NCI-H1417 treated with DMSO at 0.1 percent for 48 hours (cell line): ENCODE results near the gene ACTN4.

Source experiments
- DNase-seq: peaks from one replicate; lab custom pipeline; 2025; lab: John Stamatoyannopoulos, UW

ACTN4 gene

DNA sequence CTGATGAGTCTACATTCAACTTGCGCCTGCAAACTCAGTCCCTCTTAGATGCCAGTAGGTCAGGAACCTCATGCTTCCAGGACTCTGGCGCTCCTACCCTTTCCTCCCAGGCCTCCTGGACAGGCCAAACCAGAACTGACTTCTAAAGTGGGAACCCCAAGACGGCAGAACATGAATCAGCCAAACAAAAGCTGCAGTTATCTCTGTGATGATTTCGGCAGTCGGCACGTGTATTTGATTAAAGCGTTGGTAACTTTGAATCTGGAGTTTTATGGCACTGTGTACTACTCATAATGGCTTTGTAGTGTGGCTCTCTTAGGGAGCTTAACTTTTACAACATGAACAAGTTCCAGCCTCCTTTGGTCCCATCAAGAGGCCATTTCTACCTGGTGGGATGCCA lies 13.7 kb downstream of the ACTN4 start:
- no peak for DNase-seq

DNA sequence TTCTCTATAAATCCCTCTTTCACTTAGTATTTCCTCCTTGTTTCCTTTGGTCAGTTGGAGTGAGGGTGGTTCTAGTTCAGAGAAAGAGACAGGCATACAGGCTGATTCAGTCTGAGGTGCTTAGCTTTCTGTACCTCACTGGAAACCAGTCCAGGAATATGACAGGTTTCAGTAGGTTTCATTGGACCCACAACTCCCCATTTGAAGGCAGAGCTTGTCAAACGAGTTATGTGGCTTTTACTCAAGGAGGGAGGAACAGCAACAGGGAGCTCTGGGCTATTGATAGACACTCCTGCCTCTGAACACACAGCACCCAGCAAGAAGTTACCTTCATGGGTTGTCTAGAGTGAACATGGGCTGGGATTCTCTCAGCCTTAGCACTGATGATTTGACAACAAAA lies 14.5 kb downstream of the ACTN4 start:
- no peak for DNase-seq

DNA sequence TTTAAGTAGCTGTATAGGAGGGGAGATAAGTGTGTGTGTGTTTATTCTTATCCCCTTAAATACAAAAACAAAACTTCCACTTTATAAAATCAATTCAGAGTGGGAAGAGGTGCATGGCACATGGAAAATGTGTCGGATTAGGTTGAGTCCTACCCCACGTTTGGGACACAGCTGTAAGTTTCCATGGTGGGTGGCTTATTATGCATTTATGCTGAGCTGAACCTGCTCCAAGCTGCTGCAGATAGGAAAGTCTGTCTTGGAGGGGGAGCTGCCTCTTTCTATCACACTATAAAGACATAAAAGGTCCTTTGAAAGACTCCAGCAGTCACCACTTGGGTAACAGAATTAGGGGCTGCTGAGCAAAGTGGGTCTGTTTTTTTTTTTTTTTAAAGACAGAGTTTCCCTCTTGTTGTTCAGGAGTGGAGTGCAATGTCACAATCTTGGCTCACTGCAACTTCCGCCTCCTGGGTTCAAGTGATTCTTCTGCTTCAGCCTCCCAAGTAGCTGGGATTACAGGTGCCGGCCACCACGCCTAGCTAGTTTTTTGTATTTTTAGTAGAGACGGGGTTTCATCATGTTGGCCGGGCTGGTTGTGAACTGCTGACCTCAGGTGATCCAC lies 15.2 kb downstream of the ACTN4 start:
- no peak for DNase-seq

DNA sequence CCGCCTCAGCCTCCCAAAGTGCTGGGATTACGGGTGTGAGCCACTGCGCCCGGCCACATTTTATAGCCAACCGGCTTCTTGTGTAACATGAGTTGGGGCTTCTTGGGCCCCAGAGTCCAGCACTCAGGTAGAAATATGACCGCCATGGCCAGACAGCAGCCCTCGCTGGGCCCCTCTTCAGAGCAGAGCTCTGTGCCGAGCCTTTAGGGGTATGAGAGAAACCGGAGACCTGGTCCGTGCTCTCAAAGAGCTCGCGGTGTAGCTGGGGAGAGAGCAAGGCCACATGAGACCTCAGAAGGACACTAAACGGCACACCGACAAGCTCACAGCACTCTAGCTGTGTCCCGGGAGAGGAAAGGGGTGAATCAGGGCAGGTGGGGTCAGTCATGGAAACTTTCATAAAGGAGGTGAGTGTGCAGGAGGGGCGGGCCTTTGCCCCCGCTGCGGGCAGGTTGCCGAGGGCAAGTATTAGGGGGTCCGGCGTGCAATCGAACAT lies 15.8 kb downstream of the ACTN4 start:
- DNase-seq, result no peak

DNA sequence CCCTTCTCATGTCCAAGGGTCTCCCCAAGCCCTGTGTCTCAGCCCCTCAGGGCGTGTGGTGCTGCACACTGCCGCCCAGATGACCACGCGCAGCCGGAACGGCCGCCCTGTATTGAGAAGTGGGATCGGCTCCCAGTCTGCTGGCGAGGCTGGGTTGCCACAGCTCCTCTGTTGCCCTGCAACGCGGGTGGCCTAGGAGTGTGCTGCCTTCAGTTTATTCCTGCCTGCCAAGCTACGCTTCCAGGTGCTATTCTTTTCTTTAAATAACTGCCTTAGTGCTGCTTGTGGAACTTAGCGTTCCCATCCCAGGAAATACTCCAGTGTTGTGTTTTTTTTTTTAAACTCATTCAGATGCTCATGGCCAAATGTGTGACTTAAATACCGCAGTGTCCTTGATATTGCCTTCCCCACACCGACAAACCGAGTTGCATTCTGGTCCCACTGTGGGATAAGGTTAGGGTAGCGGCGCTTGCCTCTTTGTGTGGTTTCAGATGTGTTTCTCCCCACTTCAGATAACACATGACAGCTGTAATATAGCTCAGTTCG lies 16.6 kb downstream of the ACTN4 start:
- DNase-seq, result no peak

DNA sequence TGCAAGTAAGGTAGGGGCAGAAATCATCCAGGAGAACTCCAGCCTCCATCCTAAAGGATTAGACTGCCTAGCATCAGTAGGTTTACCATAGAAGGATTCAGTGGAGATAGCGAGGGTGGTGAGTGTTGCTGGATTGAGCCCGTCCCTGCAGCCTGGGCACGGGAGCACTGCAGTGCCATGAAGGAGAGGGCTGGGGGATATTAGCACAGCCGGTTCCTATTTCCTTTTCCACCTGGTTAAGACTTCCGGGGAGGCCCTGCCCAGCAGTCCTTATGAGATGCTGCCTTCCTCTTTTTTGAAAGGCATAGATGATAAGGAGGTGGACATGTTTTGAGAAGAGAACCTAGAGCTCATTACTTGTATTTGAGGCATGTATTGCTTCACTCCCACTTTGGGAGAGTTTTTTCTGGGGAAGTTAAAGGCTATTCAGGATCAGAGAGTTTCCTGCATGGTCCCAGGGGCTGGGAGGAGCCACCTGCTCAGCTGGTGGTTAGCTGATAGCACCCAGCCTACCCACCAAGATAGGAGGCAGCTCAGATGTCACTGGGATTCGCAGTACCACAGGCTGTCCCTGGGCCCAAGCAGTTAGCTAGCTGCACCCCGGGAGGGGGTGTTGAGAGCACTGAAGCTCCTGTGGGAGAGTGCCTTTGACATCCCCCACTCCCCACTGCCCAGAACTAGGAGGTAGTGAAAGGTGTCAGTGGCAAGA lies 17.2 kb downstream of the ACTN4 start:
- no peak for DNase-seq

DNA sequence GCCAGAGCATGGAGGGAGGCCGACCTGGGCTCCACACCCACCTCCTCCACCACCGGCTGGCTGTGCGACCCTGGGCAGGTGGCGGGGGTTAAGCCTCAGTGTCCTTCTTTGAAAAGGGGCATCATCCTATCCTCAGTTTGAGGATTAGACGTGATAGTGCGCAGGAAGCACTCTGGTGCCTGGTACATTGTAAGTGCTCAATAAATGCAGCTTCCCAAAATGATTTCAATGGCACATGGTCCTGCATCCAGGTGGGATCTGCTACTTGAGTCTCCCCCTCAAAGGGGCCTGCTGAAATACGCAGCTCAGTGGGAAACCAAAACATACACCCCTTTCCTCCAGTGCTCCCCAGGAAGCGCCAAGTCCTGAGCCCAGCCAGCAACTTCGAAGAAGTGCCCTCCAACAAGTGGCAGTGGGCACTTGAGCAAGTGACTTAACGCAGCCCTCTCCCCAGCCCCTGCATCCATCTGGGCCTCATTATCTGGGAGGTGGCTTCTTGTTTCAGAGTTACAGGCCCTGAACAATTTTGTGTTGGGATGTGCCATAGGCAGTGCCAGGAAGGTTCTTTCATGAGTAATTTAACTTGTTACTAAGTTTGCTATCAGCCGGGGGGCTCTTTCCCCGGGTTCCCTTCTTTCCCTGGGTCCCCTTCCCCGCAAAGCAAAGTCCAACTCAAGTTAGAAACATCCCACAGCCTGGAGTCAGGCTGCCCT lies 17.9 kb downstream of the ACTN4 start:
- DNase-seq, result no peak

DNA sequence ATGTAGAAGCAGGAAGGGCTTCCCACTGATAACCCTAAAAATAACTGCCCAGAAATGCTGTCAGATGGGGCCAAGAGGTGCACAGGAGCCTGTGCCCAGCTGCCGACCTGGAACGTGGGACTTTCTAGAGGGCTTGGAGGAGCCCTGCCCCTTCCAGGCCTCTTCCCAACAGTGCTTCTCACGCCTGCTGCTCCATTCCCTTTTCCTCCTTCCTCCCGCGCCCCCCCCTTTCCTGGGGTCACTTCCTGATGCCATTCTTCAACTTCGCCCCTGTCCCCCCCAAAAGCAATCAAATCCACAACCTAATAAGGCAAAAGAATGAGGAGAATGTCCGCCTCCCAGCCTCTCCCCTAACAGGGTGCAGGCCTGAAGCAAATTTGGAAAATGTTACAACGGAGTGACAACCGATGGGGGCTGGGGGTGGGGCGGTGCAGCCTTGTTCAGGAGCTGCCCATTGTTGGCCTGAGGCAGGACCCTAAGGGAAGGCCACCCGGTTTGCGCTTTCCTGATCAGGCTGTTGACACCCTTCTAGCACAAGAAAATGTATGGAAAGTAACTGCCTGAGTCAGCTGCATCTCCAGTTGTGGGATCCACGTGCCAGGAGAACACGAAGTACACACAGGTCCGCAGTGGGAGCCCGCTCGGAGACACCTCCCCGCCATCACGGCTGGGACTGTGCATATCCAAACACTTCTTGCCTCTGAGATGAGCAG lies 18.7 kb downstream of the ACTN4 start:
- DNase-seq, result no peak

DNA sequence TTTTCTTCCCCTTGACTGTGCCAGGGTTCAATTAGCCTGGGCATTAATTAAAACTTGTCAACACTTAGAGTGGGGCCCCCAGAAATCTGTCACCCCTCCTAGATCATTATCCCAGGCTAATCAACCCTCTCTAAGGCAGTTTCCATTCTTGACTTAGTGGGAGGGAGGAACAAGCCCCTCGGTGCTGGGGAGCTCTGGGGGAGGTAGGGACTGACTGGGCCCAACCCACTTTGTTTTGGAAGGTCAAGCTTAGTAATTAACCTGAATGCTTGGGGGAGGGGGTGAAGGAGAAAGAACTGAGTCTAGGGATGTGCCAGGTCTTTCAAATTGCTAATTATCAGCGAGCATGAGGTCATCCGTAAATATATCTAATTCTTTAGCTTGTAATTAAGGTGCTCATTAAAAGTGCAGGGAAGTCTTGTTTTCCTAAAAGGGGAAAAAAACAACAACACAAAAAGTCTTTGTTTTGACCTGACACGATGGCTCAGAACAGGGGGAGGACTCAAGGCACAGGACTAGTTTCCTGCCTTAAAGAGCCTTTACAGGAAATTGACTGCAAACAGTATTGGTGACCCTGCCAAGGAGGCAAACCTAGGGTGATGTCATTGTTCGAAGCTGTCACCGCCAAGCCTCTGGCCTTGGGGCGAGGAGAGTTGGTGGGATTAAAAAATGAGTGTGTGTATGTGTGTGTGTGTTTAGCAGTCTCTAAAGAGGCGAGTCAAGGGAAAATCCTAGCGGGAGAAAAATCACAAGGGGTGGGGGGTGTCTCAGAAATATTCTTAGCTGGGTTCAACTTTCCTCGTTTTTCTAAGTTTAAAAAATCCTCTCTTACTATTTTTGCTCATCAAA lies 19.4 kb downstream of the ACTN4 start:
- no peak for DNase-seq

DNA sequence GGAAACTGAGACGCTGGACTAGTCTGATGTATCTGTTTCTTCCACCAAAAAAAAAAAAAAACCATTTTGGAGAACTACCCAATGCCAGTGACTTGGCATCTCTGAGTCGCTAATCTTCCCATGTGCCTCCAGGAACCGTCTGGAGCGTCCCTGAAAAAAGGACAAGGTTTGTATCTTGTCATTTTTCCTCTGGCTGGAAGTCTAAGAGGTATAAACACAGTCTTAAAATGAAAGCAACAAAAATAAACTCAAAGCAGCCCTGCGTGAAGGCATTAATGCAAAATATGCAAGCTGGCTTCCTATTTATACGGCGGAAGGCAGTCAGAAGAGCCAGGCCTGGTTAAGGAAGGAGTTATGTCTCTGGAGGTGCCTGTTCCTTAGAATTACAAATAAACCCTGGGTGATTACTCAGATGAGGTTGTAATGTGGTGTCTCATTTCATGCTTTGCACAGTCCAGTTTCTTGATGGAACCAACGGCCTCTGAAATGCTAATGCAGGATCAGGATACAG lies 20.3 kb downstream of the ACTN4 start:
- no peak for DNase-seq

DNA sequence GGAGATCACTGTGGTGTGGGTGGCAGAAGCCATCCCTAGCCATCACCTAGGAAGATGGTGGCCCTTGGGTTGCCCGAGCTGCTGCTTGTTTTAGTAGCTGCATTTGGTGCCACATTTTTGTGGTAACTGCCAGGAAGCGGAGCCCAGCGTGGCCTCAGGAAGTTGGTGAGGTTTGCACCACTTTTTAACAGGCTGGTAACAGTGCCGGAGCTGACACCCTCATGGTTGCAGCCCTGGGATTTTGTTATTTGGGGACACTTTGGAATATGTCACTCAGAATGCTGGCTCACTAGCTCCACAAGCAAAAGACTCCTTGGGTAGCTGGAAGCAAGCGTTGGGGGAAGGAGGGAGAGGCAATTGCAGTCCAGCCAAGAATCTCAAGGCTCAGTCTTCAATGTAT lies 22.1 kb downstream of the ACTN4 start:
- DNase-seq, result no peak

DNA sequence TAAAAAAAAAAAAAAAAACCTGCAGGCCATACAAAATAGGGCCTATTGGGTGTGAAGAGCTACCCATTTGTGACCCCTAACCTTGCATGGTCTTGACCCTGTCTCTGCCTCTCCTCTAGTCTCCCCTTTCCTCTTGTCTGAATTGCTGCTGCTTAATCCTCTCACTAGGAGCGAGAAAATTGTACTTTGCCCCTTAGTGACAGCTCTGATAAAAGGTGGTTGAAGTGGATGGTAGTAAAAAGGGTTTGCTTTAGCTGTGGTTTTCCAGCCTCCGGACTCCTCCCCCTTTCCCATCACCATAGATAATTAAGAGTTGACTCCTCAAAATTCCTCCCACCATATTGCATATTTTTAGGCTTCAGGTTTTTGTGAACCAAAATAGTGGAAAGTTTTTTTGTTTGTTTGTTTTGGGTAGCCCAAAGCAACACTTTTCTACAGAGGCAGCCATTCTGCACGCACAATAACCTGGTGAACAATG lies 23.5 kb downstream of the ACTN4 start:
- no peak for DNase-seq

DNA sequence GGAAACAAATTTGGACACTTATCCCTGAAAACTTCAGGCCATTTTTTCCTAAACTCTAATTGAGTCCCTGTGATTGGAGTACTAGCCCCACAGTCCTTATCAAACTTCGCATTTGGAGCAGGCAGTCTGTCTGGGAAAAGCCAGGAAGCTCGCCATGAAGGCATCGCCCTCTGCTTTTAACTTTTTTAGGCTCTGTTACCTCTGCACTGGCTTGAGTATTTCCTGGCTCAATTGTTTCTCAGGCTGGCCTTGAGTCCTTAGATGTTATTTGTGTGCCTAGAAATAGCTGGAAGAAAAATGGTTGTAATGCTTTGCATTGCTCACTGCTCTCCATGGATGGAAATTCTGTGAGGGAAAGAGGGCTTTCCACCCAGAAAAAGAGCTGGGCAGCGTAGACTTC lies 24.2 kb downstream of the ACTN4 start:
- no peak for DNase-seq

DNA sequence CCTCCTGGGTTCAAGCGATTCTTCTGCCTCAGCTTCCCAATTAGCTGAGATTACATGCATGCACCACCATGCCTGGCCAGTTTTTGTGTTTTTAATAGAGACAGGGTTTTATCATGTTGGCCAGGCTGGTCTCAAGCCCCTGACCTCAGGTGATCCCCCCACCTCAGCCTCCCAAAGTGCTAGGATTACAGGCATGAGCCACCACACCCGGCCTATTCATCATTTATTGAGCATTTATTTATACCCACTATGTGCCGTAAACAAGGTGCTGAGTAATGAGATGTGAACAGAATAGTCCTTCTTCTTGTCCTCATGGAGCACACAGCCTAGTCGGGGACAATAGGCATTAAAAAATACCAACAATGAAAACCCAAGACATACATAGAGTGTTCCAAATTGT lies 25.6 kb downstream of the ACTN4 start:
- no peak for DNase-seq

DNA sequence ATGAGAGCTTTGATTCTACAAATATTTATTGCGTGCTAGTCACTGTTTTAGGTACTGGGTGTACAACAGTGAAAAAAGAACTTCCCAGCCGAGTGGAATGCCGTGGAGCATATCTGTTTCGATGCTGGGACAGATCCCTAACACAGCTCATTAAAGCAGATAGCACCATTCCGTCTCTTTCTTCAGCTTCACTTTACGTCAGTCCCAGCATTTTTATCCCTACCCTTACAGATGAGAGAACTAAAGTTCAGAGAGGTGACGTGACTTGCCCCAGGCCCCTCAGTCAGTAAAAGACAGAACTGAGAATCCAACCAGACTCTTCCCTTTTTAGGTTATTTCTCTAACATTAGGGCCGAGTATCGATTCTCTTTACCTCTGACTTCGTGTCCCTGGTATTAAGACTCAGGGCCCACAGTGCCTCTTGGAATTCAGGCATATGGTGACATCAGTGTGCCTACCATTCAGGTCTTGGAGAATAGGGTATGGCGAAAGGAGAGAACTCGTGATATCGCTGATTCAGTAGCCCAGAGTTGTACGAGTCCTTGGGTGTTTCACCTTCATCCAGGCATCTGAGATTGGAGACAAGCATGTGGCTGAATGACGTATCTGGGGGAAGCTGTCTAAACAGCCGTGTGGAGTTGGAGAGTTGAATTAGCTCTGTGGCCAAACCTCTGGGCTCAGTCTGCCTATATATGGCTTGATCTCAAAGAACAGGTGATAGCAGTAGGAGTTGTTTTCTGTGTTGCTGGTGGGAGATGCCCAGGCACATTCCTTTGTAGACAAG lies 27.1 kb downstream of the ACTN4 start:
- DNase-seq, result no peak

DNA sequence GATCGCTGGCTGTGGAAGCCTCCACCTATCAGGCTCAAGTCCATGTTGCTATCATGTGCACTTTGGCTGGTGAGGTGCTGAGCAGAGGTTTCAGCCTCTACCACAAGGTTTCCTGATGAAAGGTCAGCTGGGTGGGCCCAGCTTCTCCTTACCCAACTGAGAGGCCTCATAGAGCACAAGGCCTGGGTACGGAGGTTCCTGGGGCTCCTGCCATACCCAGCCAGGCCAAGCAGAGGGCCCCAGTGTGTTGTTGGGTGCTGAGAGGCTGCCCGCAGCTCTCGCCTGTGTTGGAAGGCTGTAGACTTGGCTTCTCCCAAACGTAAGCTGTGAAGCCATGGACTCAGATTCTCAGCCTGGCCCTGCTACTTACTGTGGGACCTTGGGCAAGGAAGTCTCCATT lies 28.2 kb downstream of the ACTN4 start:
- DNase-seq, result no peak

DNA sequence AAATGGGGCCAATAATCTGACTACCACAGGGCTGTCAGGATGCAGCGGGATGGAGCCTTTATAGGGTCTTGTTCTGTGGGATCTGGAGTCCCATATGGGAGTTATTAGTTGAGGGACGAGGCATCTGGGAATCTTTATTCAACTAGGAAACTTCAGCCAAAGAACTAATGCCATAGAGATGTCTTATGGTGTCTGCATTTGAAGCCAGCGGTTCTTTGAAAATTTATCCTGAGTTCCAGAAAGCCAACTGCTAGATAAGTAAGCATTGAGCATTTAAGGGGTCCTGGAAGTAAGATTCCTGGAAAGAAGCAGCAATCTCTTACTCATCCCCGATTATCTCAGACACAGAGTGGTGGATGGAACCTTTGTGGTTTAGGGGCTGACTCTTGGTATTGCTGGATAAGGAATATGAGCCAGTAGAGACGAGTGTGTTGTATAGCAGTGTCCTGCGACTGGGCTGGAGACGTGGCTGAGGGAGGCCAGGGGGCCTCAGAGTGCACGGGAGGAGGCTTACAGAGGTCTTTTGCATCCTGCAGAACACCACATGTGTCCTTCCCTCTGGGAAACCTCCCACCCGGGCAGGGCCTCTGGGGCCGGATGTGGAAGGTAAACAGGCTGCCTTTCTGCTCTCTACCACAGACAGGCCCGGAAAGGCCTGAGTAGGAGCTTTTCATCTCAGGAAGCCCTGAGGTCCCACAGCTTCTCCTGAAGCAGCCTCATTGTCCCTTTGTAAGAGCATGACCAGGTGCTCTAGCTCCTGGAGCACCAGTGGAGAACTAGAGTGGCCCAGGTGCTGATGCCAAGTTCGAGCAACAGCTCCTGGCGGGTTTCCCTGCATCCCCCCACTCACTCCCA lies 28.8 kb downstream of the ACTN4 start:
- DNase-seq, result no peak

DNA sequence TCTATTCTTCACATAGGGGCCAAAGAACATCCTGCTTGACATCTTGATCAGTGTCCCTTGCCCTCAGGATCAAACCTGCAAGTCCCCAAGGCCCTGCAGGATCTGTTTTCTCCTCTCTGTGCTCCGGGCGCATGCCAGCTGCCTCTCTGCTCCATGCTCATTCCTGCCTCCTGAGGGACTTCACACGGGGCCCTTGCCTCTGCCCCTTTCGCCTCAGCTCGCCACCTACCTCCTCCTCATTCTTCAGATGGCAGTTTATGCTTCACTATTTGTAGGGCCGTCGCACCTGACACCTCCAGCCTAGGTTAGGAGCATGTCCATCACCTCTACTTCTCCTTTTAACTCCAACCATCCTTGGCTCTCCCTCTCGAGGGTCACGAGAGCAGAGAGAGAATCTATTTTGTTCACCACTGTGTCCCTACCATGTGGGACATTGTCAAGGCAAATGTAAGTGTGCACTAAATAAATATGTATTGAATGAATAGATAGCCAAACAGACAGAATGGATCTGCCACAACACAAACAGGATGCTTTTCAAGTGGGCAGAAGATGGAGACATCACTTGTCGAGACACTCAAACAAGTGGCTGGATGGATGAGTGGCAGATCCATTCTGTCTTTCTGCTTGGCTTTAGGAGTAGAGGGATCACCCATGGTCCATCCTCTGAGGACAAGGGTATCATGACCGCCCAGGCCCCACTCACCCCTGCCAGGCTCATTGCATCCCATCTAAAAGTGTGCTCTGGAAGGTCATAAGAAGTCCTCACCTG lies 29.6 kb downstream of the ACTN4 start:
- DNase-seq, result no peak
